ENCODE measurements around the gene SLC17A4.

DNA sequence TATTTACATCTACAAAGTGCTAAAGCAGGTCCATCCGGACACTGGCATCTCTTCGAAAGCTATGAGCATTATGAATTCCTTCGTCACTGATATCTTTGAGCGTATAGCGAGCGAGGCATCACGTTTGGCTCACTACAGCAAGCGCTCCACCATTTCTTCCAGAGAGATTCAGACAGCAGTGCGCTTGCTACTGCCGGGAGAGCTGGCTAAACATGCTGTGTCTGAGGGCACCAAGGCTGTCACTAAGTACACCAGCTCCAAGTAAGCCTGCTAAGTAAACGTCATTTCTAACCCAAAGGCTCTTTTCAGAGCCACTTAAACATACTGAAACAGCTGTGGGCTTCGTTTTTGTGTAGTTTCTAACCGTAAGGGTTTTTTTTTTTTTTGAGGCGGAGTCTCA, 27.5 kb upstream of the SLC17A4 start:
- TF ChIP-seq, protein P1, sequence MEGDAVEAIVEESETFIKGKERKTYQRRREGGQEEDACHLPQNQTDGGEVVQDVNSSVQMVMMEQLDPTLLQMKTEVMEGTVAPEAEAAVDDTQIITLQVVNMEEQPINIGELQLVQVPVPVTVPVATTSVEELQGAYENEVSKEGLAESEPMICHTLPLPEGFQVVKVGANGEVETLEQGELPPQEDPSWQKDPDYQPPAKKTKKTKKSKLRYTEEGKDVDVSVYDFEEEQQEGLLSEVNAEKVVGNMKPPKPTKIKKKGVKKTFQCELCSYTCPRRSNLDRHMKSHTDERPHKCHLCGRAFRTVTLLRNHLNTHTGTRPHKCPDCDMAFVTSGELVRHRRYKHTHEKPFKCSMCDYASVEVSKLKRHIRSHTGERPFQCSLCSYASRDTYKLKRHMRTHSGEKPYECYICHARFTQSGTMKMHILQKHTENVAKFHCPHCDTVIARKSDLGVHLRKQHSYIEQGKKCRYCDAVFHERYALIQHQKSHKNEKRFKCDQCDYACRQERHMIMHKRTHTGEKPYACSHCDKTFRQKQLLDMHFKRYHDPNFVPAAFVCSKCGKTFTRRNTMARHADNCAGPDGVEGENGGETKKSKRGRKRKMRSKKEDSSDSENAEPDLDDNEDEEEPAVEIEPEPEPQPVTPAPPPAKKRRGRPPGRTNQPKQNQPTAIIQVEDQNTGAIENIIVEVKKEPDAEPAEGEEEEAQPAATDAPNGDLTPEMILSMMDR (IDR thresholded peaks at IDR 0.05) = no peak
- TF ChIP-seq POLR2AphosphoS5 (IDR thresholded peaks at IDR 0.05) (no peak), POLR2A (IDR thresholded peaks at IDR 0.05) (no peak)
